HG03432 (cell line): ENCODE measurements around the gene PARD3.
"Not testable (repeated sequence)": the region's sequence is repeated elsewhere in the genome, so short reads cannot be mapped to it uniquely, and the experiment has no call there.

Source experiments
- ATAC-seq: cut with Tn5 transposase; IDR thresholded peaks from one replicate; pipeline ENCODE4 v1.9.1; 2021; ENCODE audit warnings: mild to moderate bottlenecking, moderate library complexity; ENCODE audit not compliant: unreplicated experiment

Gene PARD3

DNA sequence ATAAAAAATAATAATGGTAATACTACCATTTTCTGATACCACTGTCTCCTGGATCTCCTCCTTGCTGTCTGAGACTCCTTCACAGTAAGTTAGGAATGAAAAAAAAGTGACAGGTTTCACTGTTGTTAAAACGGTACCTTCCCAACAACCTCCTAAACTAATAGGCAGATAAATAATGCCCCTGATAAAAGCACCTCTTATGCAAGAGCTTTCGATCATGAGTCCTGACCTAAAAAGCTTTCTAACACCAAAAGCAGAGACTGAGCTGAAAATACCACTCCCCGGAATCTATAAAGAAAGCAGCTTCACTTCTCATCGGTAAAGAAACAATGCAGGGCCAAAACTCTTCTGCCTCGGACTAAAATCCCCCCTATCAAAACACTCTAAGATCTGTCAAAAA, 14.5 kb downstream of the PARD3 start:
- ATAC-seq = no peak

DNA sequence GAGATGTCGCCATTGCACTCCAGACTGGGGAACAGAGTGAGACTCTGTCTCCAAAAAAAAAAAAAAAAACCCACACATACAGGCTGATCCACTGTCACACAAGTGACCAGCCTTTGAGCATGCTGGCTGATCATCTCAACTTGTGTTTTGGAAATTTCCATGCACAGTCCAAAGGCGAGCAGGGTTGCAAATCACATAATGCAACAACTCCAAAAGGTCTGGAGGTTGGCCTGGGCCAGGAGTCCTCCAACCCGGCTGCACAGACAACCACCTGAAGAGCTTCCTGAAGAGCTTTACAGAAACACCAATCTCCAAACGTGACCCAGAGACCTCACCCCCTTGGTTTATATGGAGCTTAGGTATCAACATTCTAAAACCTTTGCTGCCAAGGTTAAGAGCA, 16.4 kb downstream of the PARD3 start:
- ATAC-seq = no peak

DNA sequence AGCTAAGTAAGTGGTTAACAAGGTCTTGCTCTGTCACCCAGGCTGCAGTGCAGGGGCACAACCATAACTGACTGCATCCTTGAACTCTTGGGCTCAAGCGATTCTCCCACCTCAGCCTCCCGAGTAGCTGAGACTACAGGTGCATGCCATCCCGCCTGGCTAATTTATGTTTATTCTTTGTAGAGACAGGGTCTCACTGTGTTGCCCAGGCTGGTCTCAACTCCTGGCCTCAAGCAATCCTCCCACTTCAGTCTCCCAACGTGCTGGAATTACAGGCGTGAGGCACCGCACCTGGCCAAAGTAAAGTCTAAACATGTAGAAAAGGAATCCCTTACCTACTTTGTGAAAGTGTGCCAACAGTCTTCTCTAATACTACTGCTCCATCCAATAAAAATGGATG, 17.9 kb downstream of the PARD3 start:
- ATAC-seq = no peak

GRCh38 chr10:34796133-34796532, 19.0 kb downstream of the PARD3 start:
- no peak for ATAC-seq

GRCh38 chr10:34795334-34795733, 19.8 kb downstream of the PARD3 start:
- no peak for ATAC-seq

GRCh38 chr10:34794835-34795234, 20.3 kb downstream of the PARD3 start:
- ATAC-seq = no peak

DNA sequence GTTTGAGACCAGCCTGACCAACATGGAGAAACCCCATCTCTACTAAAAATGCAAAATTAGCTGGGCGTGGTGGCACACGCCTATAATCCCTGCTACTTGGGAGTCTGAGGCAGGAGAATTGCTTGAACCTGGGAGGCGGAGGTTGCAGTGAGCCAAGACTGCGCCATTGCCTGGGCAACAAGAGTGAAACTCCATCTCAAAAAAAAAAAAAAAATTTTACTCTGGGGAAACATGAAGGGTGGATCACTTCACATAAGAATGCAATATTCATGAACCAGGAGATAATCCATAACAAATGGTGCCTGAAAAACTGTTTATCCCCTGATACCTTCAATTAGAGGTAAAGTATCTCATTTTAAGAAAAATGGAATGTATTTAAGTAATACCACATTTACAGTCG, 21.5 kb downstream of the PARD3 start:
- not testable (repeated sequence) for ATAC-seq

DNA sequence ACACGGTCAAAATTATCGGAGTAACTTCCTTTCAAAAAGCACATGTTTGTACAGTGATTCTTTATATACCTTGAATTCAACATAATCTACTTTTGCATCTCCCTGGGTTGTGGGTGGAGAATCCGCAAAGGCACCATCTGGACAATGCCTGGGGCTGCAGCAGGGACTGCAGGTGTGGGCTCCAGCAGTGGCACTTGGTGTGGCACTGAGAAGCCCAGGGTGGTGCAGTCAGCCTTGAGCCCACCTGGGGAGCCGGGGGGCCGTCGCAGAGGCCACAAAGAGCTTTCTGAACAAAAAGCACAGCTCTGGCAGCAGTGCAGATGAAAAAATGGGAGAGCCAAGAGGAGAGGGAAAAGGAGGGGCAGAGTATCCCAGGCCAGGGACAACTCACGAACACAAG, 22.2 kb downstream of the PARD3 start:
- ATAC-seq = no peak

- ATAC-seq = no peak
Observed at GRCh38 chr10:34791947-34792346, 23.1 kb downstream of the PARD3 start.

- ATAC-seq = no peak
Observed at GRCh38 chr10:34791228-34791627, 23.9 kb downstream of the PARD3 start.

- ATAC-seq = peak; percentile 46
Observed at GRCh38 chr10:34789966-34790506, 25.1 kb downstream of the PARD3 start.

DNA sequence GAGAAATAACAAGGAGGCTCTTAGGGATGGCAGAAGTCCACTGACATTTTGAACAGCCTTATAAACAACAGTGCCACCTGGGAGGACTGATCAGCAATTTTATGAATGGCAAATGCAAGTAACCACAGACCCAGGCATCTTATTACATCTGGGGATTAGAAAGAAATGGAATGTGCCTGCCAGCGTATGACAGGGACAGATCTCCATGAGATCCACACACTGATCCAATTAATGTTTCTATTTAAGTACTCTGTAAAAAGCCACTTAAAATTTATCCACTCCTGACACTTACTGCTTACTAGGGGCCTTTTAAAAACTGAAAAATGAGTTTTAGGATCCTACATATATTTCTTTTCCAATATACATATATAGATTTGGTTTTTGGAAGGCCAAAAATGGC, 28.6 kb downstream of the PARD3 start:
- no peak for ATAC-seq

DNA sequence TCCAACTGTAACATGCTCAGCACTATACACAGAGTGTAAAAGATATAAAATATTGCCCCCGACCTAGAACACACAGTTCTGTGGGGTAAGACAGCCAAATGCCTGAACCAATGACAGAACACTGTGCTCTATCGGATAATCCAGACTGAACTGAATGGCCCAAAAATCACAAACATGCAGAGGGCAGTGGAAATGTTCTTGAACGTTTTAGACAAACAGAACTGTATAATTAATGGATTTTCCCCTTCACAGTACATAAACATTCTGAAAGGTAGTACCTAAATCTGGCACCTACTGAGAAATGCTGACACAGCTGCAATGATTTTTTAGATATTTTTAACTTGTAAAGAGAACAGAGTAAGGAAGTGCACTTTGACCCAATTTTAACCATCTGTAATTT, 33.4 kb downstream of the PARD3 start:
- no peak for ATAC-seq

DNA sequence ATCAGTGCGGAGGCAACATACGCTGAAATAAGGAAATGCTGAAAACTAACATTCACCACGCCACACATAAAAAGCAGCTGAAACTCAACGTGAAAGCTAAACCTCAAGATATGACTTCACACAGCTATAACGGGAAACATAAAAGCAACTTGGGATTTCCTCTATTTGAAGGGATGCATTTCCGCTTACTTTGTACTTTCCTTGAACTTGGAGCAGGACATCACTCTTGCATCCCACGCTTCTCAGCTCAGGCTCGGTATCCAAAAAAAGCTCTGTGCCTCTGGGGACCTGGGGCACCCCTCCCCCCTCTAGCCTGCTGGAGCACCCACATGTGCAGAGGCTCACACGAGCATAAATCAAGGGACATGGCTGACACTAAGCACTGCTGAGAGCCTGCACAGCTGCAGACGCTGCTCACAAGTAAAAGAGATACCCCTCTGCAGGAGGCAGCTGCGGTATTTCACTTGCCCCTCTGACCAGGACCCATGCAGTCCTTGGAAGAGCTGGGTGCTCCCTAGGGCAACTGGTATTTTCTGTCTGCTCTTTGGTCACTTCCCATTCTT, 34.2 kb downstream of the PARD3 start:
- peak; percentile 84 for ATAC-seq

- ATAC-seq = no peak
Observed at GRCh38 chr10:34778237-34778636, 36.9 kb downstream of the PARD3 start.

DNA sequence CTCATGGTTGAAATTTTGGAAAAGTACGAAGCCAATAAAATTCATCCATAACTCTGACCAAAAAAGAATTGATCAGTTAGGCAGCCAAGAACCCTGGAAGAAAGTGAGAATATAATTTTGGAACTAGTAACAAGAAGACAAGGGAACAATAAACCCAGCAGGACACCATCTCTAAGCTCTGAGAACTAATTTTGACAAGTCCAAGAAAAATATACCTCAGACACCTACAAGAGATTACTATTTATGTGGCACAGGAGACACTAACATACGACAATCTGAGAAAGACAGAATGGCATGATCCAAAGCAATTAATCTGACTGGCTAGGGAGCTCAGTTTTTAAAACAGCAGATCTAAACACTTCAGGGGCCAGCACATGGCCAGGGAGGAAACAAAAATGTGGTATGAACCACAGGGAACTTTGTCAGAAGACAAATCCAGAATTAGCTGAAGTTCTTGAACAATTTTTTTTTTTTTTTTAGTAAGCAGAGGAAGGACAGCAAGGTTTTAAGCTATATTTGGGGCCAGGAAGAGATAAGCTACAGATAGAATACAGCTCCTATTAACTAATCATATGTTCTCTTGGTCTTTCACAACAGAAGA, 38.9 kb downstream of the PARD3 start:
- no peak for ATAC-seq

GRCh38 chr10:34775044-34775637, 40.0 kb downstream of the PARD3 start:
- no peak for ATAC-seq

DNA sequence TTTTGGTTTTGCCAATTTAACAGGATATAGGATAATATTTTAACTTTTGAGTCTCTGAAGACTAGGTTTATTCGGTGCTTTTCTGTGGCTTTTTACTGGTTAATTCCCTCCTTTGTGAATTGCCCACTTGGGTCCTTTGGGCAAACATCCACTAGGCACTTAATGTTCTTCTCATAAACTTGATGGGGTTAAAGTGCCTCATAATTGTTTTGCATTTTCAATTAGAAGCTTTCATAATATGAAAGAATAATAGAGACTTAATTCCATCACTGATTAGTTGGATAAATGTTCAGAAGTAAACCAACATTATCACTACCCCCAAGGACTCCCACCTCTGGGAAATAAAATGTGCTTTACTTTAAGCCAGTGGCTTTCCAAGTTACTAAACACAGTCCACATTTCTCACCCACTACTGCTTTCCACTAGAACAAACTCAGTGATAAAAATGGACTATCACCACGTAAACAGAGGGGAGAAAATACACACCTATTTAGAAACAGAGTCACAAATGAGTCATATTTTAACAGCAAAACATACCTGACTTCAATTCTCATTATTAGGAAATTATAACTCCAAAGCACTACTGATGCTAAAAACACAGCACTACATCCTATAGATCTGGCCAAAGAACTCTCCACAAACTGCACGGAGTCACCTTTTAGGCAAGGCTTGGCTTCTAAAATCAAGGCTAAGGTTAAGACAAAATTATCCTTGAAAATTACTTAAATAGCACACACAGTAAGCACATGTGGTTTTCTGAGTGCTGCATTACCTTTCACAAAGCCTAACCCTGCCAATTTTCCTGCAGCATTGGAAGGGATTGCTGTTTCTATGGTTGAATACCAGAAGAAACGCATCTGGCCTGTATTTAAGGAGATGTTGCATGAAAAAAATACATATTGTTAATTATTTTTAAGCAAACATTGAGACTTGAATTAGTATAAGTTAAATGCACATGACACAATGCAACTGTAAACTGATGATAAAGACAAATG, 41.2 kb downstream of the PARD3 start:
- no peak for ATAC-seq

DNA sequence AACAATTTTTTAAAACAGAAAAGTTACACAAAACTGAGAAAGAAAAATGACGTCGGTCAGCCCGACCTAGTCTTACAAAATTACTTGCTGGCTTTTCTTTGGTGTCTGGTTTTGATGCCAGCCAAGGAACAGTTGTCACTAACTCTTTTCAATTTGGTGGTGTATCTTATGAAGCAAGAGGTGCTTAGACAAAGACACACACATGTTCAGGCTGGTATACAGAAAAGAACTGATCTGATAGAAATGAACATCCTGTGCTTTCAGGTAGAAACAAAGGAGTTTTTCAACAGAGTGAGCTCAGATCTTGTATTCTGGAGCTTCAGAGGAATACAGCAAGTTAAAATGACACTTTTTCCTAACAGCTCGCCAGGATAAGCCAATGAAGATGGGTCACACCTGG, 43.6 kb downstream of the PARD3 start:
- no peak for ATAC-seq

DNA sequence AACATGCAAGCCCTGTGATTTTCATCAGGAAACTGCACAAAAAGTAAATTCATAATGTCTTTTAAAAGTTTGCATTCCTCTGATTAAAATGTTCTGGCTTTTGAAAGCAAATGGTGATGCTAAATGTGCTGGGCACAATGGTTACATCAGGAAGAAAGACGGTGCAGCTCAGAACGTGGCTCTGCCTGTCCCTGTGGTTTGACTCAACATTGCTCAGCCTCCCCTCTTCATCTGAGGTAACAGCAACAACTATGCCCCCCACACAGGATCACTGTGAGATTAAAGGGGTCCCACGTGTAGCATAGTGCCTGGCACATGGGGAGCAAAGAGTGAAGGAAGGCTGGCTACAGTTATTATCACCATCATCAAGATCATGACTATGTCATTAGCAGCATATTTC, 44.0 kb downstream of the PARD3 start:
- ATAC-seq = no peak

DNA sequence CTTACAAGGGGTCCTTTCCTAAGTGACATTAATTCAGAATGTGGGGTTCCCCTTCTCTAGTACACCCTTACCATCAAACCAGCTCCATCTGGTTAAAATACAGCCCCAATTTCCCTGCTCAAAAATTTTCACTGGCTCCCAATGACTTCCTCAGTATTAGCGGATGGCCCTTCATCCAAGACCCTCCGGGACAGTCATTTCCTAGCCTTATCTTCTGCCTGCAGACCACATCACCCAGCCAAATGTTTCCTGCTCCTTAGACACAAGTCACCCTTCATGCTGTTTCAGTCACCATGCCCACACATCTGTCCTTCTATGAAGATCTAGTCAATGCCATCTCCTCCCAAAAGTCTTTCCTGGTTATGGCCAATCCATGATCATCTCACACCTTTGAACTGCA, 45.2 kb downstream of the PARD3 start:
- ATAC-seq = no peak
